Calu3 (cell line): ENCODE results near the gene PDE9A. TPM values are rescaled to one million over a fixed set of nuclear protein-coding genes. Genes with fewer than 3 reads are reported as not detected.

Experiments used
- BruUV-seq: library from RNA; stranded (reverse); fragments of 400-500 nt; replicated peaks from 2 replicates; lab custom pipeline; 2021; lab: Mats Ljungman, UMichigan
- CTCF ChIA-PET: fragments of 300-600 bp; sonication (Branson Sonifier 250); formaldehyde crosslinking; loops from one replicate; lab custom pipeline; 2022; ENCODE audit warnings: antibody characterized with exemption; lab: Charles Lee
- DNase-seq: peaks from one replicate; pipeline ENCODE4 v3.0.0; 2022
- H3K27ac Mint-ChIP-seq: one replicate; pipeline ENCODE4 v1.8.0; 2022; ENCODE audit warnings: mixed read lengths; ENCODE audit not compliant: unreplicated experiment
- H3K27me3 Mint-ChIP-seq: one replicate; pipeline ENCODE4 v1.8.0; 2022; ENCODE audit warnings: mixed read lengths; ENCODE audit not compliant: unreplicated experiment
- H3K36me3 Mint-ChIP-seq: one replicate; pipeline ENCODE4 v1.8.0; 2022; ENCODE audit warnings: mild to moderate bottlenecking, moderate library complexity, mixed read lengths; ENCODE audit not compliant: insufficient read depth, unreplicated experiment
- H3K4me1 Mint-ChIP-seq: one replicate; pipeline ENCODE4 v1.8.0; 2022; ENCODE audit warnings: mild to moderate bottlenecking, low read depth, mixed read lengths; ENCODE audit not compliant: unreplicated experiment
- H3K4me3 Mint-ChIP-seq: one replicate; pipeline ENCODE4 v1.8.0; 2022; ENCODE audit warnings: mild to moderate bottlenecking, low read depth, moderate library complexity, mixed read lengths; ENCODE audit not compliant: unreplicated experiment
- H3K9me3 Mint-ChIP-seq: one replicate; pipeline ENCODE4 v1.8.0; 2022; ENCODE audit warnings: low read depth, mixed read lengths; ENCODE audit not compliant: unreplicated experiment
- CTCF ChIP-seq: fragments of 200-600 bp; IDR thresholded peaks from one replicate; pipeline ENCODE4 v1.8.0; 2022; ENCODE audit warnings: antibody characterized with exemption; ENCODE audit not compliant: unreplicated experiment
- intact Hi-C: fragments of 100-400 bp; cut with micrococcal nuclease; formaldehyde crosslinking; loops from one replicate; pipeline ENCODE4 v1.10.0; 2022; ENCODE audit not compliant: unreplicated experiment
- total RNA-seq: library from RNA; stranded (reverse); gene quantifications from 2 replicates; pipeline ENCODE4 v1.2.3, GENCODE V29; 2022

The PDE9A gene
- total RNA-seq, 1 experiment from 2014 or later, result 10.9 TPM

DNA sequence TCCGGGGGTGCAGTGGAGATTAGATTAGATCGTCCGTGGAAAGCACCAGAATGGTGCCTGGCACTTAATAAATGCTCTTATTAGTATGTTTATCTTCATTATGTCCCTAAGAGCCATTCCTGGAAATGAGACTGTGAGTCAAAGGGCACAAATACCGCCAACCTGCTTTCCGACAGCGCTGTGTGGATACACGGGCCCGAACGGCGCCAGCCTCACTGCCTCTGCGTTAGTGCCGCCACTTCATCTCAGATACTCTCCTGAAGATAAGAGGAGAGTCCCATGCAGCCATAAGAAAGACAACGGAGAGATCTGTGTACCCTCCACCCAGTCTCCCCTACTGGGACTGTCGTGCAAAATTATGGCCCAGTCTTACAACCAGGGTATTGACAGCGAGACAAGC lies 22.0 kb downstream of the PDE9A start:
- BruUV-seq, result no TSS peak
- Mint-ChIP-seq H3K9me3 (no peaks in the 10 kb centered on the region), H3K27ac (no peak overlapping the region), H3K27me3 (no peaks in the 10 kb centered on the region), H3K4me3 (no peak overlapping the region), H3K36me3 (no peaks in the 10 kb centered on the region), H3K4me1 (no peaks in the 10 kb centered on the region)
- intact Hi-C loops, result no loop called here
- no peak for DNase-seq
- CTCF ChIA-PET, result no interaction called here
- no peak for TF ChIP-seq CTCF

DNA sequence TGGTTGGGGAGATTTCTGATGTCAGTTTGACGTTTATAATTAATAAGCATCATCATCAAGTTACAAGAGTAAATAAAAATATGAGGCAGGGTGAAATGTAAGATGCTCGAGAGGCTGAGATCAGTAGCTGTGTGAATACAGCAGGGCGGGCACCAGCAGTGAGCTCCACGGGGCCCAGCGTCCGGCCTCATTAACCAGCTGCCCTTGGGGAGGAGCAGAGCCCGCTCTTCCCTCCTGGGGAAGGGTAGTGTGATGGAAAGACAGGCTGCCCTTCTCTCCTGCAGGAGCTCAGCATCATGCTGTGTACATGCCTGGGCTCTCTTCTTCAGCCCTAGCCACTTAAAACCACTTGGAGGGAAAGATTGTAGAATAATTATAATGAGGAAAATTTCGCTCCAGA lies 23.4 kb downstream of the PDE9A start:
- H3K27ac Mint-ChIP-seq, result no peak overlapping the region

DNA sequence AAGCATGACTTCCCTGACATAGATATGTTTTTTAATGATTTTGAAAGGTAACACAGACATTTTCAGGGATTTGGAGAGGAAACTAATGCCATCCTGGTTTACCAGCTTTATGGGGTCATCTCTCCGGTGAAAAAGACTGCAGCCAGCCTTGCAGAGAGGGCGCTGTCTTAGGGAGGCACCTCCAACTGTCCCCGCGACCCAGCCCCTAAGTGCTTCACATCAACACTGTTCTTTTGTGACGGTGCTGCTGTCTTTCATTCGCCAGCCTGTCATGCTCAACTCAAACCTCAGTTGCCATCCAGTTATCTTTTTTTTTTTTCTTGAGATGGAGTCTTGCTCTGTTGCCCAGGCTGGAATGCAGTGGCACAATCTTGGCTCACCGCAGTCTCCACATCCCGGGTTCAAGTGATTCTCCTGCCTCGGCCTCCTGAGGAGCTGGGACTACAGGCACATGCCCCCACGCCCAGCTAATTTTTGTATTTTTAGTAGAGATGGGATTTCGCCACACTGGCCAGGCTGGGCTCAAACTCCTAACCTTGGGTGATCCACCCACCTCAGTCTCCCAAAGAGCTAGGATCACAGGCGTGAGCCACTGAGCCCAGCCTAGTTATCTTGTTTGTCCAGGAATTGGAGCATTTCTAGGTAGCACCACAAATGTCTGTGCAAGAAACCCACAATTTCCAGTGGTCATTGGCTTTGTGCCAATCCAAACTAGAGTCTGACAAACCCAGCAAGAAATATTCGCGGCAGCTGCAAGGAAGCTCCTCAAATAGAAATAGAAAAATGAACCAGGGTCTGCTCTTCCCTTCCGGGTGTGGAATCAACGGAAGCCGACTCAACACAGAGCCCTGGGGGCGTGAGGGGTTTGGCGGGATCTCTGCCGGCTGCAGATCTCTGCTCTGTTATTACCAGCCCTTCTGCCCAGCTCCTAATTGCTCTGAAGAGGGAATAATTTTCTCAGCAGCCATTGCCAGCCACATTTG lies 24.2 kb downstream of the PDE9A start:
- Mint-ChIP-seq H3K27ac (no peak overlapping the region), H3K4me3 (no peak overlapping the region), H3K27me3 (no peaks in the 10 kb centered on the region), H3K4me1 (no peaks in the 10 kb centered on the region), H3K36me3 (no peaks in the 10 kb centered on the region), H3K9me3 (no peaks in the 10 kb centered on the region)
- no peak for TF ChIP-seq CTCF
- BruUV-seq, result no TSS peak
- DNase-seq, result peak; percentile 10
- intact Hi-C loops, result no loop called here
- CTCF ChIA-PET, result no interaction called here

More for the DNA sequence above, 23.4 kb downstream of the PDE9A start:
- TF ChIP-seq CTCF, result no peak
- Mint-ChIP-seq H3K4me3 (no peak overlapping the region), H3K27me3 (no peaks in the 10 kb centered on the region), H3K9me3 (no peaks in the 10 kb centered on the region), H3K36me3 (no peaks in the 10 kb centered on the region), H3K4me1 (no peaks in the 10 kb centered on the region)
- intact Hi-C loops, result no loop called here
- no peak for DNase-seq
- no TSS peak for BruUV-seq
- CTCF ChIA-PET, result no interaction called here

GRCh38 chr21:42678618-42679295 lies 25.3 kb downstream of the PDE9A start:
- TF ChIP-seq CTCF, result no peak
- no peaks in the 10 kb centered on the region for H3K27me3 Mint-ChIP-seq
- H3K9me3 Mint-ChIP-seq, result no peaks in the 10 kb centered on the region
- no peaks in the 10 kb centered on the region for H3K36me3 Mint-ChIP-seq
- no peaks in the 10 kb centered on the region for H3K4me1 Mint-ChIP-seq
- H3K4me3 Mint-ChIP-seq, result no peak overlapping the region
- no peak overlapping the region for H3K27ac Mint-ChIP-seq
- intact Hi-C loops, result no loop called here
- BruUV-seq, result no TSS peak
- no peak for DNase-seq
- CTCF ChIA-PET, result no interaction called here
